ENCODE results near the gene NACC2. TPM values are rescaled to one million over a fixed set of nuclear protein-coding genes. Genes with fewer than 3 reads are reported as not detected.

NACC2 gene
- total RNA-seq, 6 experiments from 2014 or later, result 10.9 to 25.8 (median 13.8) TPM

DNA sequence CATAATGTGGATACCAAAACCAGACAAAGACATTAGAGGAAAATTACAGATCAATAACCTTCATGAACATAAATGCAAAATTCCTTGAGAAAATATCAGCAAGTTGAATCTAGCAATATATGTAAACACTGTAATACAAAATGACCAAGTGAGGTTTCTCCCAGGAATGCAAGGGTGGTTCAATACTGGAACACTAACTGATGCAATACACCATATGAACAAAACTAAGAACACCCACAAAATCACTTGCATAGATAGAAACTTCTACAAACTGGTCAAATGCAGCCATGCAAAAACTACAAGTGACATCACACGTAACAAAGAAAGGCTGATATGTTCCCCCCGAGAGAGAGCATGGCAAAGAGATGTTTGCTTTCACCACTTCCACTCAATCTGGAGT is 55.6 kb downstream of the NACC2 start:
- no peaks in the 10 kb centered on the region for H3K9me3 ChIP-seq
- no peak for DNase-seq
- TF ChIP-seq POLR2A (IDR thresholded peaks at IDR 0.05), result no peak
- TF ChIP-seq, protein P1, sequence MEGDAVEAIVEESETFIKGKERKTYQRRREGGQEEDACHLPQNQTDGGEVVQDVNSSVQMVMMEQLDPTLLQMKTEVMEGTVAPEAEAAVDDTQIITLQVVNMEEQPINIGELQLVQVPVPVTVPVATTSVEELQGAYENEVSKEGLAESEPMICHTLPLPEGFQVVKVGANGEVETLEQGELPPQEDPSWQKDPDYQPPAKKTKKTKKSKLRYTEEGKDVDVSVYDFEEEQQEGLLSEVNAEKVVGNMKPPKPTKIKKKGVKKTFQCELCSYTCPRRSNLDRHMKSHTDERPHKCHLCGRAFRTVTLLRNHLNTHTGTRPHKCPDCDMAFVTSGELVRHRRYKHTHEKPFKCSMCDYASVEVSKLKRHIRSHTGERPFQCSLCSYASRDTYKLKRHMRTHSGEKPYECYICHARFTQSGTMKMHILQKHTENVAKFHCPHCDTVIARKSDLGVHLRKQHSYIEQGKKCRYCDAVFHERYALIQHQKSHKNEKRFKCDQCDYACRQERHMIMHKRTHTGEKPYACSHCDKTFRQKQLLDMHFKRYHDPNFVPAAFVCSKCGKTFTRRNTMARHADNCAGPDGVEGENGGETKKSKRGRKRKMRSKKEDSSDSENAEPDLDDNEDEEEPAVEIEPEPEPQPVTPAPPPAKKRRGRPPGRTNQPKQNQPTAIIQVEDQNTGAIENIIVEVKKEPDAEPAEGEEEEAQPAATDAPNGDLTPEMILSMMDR (IDR thresholded peaks at IDR 0.05), result no peak
- no peak overlapping the region for H3K27ac ChIP-seq
- H3K4me1 ChIP-seq, result no peaks in the 10 kb centered on the region
- ATAC-seq, result no peak
- 100% methylated on average over 2 of the region's 2 CpGs for WGBS (ENCODE audit: insufficient coverage, low coverage, low lambda C conversion rate, missing lambda C conversion rate)
- no peak overlapping the region for H3K4me3 ChIP-seq
- no peaks in the 10 kb centered on the region for H3K27me3 ChIP-seq
- no peaks in the 10 kb centered on the region for H3K36me3 ChIP-seq
- intact Hi-C loops (cut with DNase I), result no loop called here

DNA sequence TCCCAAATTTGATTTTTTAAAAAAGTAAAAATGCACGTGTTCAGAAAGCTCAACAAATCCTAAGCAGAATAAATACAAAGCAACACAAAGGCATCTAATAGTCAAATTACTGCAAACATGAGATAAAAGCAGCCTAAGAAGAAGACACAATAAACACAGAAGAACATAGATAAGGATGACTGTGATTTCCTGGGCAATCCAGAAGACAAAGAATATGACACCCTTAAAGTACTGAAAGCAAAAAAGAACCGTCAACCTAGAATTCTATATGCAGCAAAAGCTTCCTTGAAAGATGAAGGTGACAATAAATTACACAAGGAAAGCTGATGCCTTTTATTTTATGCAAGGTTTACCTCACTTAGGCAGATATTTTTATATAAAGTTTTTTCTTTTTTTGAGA is 58.2 kb downstream of the NACC2 start:
- intact Hi-C loops (cut with DNase I), result no loop called here
- H3K4me3 ChIP-seq, result no peak overlapping the region
- DNase-seq, result no peak
- no peaks in the 10 kb centered on the region for H3K9me3 ChIP-seq
- no peaks in the 10 kb centered on the region for H3K4me1 ChIP-seq
- WGBS (ENCODE audit: insufficient coverage, low coverage, low lambda C conversion rate, missing lambda C conversion rate), result 82% methylated on average over 2 of the region's 2 CpGs
- ATAC-seq, result no peak
- no peaks in the 10 kb centered on the region for H3K36me3 ChIP-seq
- TF ChIP-seq, protein P1 (IDR thresholded peaks at IDR 0.05), result no peak
- H3K27me3 ChIP-seq, result no peaks in the 10 kb centered on the region
- H3K27ac ChIP-seq, result no peak overlapping the region

DNA sequence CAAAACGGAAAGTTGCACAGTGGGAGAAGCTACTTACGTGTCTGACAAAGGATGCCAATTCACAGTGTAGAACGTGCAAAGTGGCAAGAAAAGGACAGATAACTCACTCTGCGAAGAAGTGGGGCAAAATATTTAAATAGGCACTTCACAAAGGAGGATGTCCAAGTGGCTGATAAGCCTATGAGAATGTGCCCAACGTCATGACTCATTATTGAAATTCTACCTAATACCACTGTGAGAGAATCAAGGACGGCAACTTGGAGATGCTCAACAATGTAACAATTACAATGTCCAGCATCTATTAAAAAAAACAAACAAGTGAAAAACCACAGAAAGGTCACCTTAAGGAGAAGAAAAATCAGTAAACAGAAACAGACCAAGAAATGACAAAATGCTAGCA is 59.0 kb downstream of the NACC2 start:
- Histone ChIP-seq H3K4me1 (no peaks in the 10 kb centered on the region), H3K36me3 (no peaks in the 10 kb centered on the region), H3K27ac (no peak overlapping the region), H3K4me3 (no peak overlapping the region), H3K27me3 (no peaks in the 10 kb centered on the region), H3K9me3 (no peaks in the 10 kb centered on the region)
- TF ChIP-seq POLR2A (IDR thresholded peaks at IDR 0.05), result no peak
- TF ChIP-seq, protein P1 (IDR thresholded peaks at IDR 0.05), result no peak
- ATAC-seq, result no peak
- intact Hi-C loops (cut with DNase I), result no loop called here
- WGBS (ENCODE audit: insufficient coverage, low coverage, low lambda C conversion rate, missing lambda C conversion rate), result 68% methylated on average over 6 of the region's 6 CpGs
- DNase-seq, result no peak

DNA sequence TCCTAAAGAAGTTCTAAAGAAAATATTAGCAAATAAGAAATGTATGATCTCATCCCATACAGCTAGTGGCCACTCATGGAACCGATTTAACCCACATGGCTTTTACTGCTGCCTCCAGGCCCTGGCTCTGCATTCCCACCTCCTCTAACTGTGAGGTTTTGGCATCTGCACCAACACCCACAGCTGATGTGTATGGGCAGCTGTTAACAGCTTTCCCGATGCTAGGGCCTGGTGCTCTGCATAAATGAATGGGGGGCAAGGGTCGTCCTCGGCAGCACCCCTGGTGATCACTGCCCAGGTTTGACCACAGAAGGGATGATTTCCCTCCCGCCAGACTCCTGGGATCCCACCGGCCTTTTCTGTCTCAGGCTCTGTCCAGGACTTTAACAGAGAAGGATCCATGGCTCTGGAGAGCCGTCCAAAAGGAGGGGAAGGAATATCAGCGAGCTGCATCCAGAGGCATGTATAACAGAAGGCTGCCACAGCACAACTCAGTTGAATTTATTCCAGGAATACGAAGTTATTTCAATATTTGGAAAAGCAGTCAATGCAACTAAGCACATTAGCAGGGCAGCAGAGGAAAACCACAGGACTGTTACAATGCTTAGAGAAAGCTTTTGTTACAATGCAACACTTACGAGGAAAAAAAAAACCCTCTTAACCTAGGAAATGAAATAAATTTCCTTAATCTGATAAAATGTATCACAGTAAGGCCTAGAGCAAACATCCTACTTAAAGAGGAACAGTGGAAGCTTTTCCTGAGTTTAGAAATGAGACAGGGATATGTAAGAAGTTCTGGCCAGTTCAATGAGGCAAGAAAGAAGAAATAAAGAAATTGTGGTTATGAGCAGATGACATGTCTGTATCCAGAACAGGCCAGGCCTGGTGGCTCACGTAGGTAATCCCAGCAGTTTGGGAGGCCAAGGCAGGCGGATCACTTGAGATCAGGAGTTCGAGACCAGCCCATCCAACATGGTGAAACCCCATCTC is 63.1 kb downstream of the NACC2 start:
- Histone ChIP-seq H3K4me3 (no peak overlapping the region), H3K27ac (peak overlapping the region in 1 of 3 donors; percentile 17), H3K4me1 (no peaks in the 10 kb centered on the region), H3K9me3 (no peaks in the 10 kb centered on the region), H3K36me3 (no peaks in the 10 kb centered on the region), H3K27me3 (no peaks in the 10 kb centered on the region)
- TF ChIP-seq, protein P1 (IDR thresholded peaks at IDR 0.05), result no peak
- TF ChIP-seq POLR2A (IDR thresholded peaks at IDR 0.05), result no peak
- 67% methylated on average over 12 of the region's 13 CpGs for WGBS (ENCODE audit: insufficient coverage, low coverage, low lambda C conversion rate, missing lambda C conversion rate)
- ATAC-seq, result peak in 2 of 4 donors; percentile 43 to 51
- peak in 1 of 3 donors; percentile 22 for DNase-seq
- intact Hi-C loops (cut with DNase I), result no loop called here

All from right lobe of liver (tissue), 6 donors.